Omental fat pad (tissue), 4 donors: ENCODE data around the gene CREG2. TPM values are rescaled to one million over a fixed set of nuclear protein-coding genes. Genes with fewer than 3 reads are reported as not detected.

Source experiments
- ATAC-seq: fragments of 150-250 bp; one replicate; pipeline ENCODE4 v1.9.1; 2016; ENCODE audit warnings: mild to moderate bottlenecking, moderate library complexity; ENCODE audit not compliant: low FRiP score
- DNase-seq: peaks from one replicate; pipeline ENCODE4 v3.0.0-alpha.2; 2019; ENCODE audit warnings: low spot score
- CTCF ChIP-seq, 3 donors: fragments of 450-650 bp; IDR thresholded peaks; one replicate each; pipeline ENCODE4 v1.5.1; 2016 to 2017; ENCODE audit warnings: antibody characterized with exemption in 3 of 3, mild to moderate bottlenecking in 3 of 3, moderate library complexity in 2 of 3
- total RNA-seq, 4 donors: library from RNA; depleted of rRNA; stranded (reverse); fragments of >200 nt; gene quantifications; one replicate each; pipeline ENCODE4 v1.1.0, GENCODE V29; 2016

Gene CREG2
- total RNA-seq, 4 donors from 2014 or later, result 0.09 TPM; not detected in 3

GRCh38 chr2:101303688-101304087 lies 83.6 kb downstream of the CREG2 start:
- no peak for DNase-seq
- no peak for TF ChIP-seq CTCF (IDR thresholded peaks at IDR 0.05)
- no peak for ATAC-seq

- TF ChIP-seq CTCF (IDR thresholded peaks at IDR 0.05), result no peak
- ATAC-seq (no peak), DNase-seq (no peak)
Observed at GRCh38 chr2:101302016-101302415, 85.3 kb downstream of the CREG2 start.

- DNase-seq, result no peak
- no peak for TF ChIP-seq CTCF (IDR thresholded peaks at IDR 0.05)
- no peak for ATAC-seq
Observed at GRCh38 chr2:101300836-101301235, 86.5 kb downstream of the CREG2 start.

GRCh38 chr2:101300164-101300563 lies 87.1 kb downstream of the CREG2 start:
- TF ChIP-seq CTCF (IDR thresholded peaks at IDR 0.05), result no peak
- ATAC-seq, result no peak

GRCh38 chr2:101299604-101300003 lies 87.7 kb downstream of the CREG2 start:
- DNase-seq, result no peak
- ATAC-seq, result no peak
- no peak for TF ChIP-seq CTCF (IDR thresholded peaks at IDR 0.05)

More at GRCh38 chr2:101300164-101300563, 87.1 kb downstream of the CREG2 start:
- no peak for DNase-seq

- ATAC-seq, result no peak
- no peak for DNase-seq
- no peak for TF ChIP-seq CTCF (IDR thresholded peaks at IDR 0.05)
Observed at GRCh38 chr2:101297383-101297782, 89.9 kb downstream of the CREG2 start.

- TF ChIP-seq CTCF (IDR thresholded peaks at IDR 0.05), result no peak
- ATAC-seq, result no peak
- no peak for DNase-seq
Observed at GRCh38 chr2:101296371-101296770, 90.9 kb downstream of the CREG2 start.
